Fibroblast of villous mesenchyme (primary cell): Measurements from ENCODE around the gene BCHE. TPM values are rescaled to one million over a fixed set of nuclear protein-coding genes. Genes with fewer than 3 reads are reported as not detected.

Experiments used
- DNase-seq: peaks from one replicate; pipeline ENCODE4 v3.0.0-alpha.2; 2010; ENCODE audit warnings: low read depth
- H3K4me3 ChIP-seq: 2 replicates; pipeline ENCODE4 v1.5.1; 2011; ENCODE audit warnings: low read depth, mild to moderate bottlenecking, low read length
- CTCF ChIP-seq: IDR thresholded peaks from 2 replicates; pipeline ENCODE4 v1.5.1; 2012; ENCODE audit warnings: low read depth, mild to moderate bottlenecking, low read length; ENCODE audit not compliant: insufficient read depth
- total RNA-seq: library from RNA; depleted of rRNA; stranded (reverse); fragments of >200 nt; gene quantifications from 2 replicates; pipeline ENCODE4 v1.2.3, GENCODE V29; 2012

The BCHE gene
- total RNA-seq, 1 donor, result 2.6 TPM

- H3K4me3 ChIP-seq, result no peak overlapping the region
- no peak for DNase-seq
- TF ChIP-seq CTCF, result no peak
These were observed 88.0 kb downstream of the BCHE start for GRCh38 chr3:165749241-165749640.

GRCh38 chr3:165748094-165748493 lies 89.1 kb downstream of the BCHE start:
- no peak for DNase-seq

GRCh38 chr3:165746874-165747273 lies 90.3 kb downstream of the BCHE start:
- DNase-seq, result no peak
- H3K4me3 ChIP-seq, result no peak overlapping the region
- no peak for TF ChIP-seq CTCF

More at GRCh38 chr3:165748094-165748493, 89.1 kb downstream of the BCHE start:
- TF ChIP-seq CTCF, result no peak
- no peak overlapping the region for H3K4me3 ChIP-seq

GRCh38 chr3:165744025-165744424 lies 93.2 kb downstream of the BCHE start:
- no peak for DNase-seq
- TF ChIP-seq CTCF, result no peak
- no peak overlapping the region for H3K4me3 ChIP-seq

- no peak for TF ChIP-seq CTCF
- no peak for DNase-seq
- no peak overlapping the region for H3K4me3 ChIP-seq
These were observed 94.9 kb downstream of the BCHE start for GRCh38 chr3:165742351-165742750.

- no peak overlapping the region for H3K4me3 ChIP-seq
- DNase-seq, result no peak
- no peak for TF ChIP-seq CTCF
These were observed 107.5 kb downstream of the BCHE start for GRCh38 chr3:165729756-165730155.

GRCh38 chr3:165728924-165729323 lies 108.3 kb downstream of the BCHE start:
- no peak for DNase-seq
- no peak for TF ChIP-seq CTCF
- H3K4me3 ChIP-seq, result no peak overlapping the region
